ENCODE measurements around the gene ZNF2. TPM values are rescaled to one million over a fixed set of nuclear protein-coding genes. Genes with fewer than 3 reads are reported as not detected.

Gene ZNF2
- total RNA-seq, 1 donor from 2014 or later = 5.3 TPM

DNA sequence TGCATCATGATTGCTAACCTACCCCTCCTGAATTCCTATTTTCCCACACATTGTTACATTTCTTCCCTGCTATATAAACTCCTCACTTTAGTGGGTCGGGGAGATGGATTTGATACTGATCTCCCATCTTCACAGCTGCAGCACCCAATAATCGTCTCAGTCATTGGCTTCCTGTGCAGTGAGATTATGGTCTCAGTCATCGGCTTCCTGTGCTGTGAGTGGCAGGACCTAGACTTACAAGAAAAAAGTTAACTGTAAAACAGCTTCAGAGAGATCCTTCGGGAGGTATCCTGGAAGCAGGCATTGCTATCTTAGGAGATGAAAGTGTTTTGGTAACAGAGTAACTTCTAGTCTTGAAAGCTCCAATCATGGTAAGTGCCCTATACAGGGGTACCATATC, 38.3 kb downstream of the ZNF2 start:
- peaks cover 16% of the 10 kb centered on the region for H3K4me1 Mint-ChIP-seq
- ATAC-seq (ENCODE audit: low read depth) = no peak
- CTCF ChIA-PET = no interaction called here

DNA sequence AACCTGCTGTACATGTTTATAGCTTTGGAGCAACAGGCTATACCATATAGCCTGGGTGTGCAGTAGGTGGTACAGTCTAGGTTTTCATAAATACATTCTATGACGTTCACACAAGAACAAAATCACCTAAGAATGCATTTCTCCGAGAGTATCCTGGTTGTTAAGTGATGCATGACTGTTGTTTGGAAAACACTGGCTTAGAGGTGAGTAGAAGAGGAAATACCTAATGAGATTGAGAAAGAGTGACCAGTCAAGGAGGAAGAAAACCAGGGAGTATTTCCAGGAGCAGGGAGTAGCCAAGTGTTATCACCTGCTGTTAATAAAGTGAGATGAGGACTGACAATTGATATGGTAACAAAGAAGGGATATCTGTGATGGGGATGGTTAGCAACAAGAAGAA, 38.8 kb downstream of the ZNF2 start:
- no peaks in the 10 kb centered on the region for H3K27me3 Mint-ChIP-seq
- no peak for TF ChIP-seq CTCF (IDR thresholded peaks at IDR 0.05)
- CTCF ChIA-PET = no interaction called here
- no peak for ATAC-seq (ENCODE audit: low read depth)
- H3K4me1 Mint-ChIP-seq = peaks cover 16% of the 10 kb centered on the region
- no peak overlapping the region for H3K27ac Mint-ChIP-seq
- no peak overlapping the region for H3K4me3 Mint-ChIP-seq
- intact Hi-C loops (cut with micrococcal nuclease) = no loop called here
- no peak for DNase-seq
- POLR2A ChIA-PET = no interaction called here
- H3K9me3 Mint-ChIP-seq = peaks cover 2% of the 10 kb centered on the region
- peaks cover 7% of the 10 kb centered on the region for H3K36me3 Mint-ChIP-seq (ENCODE audit: low read depth)

More for the DNA sequence above, 38.3 kb downstream of the ZNF2 start:
- no peak overlapping the region for H3K4me3 Mint-ChIP-seq
- intact Hi-C loops (cut with micrococcal nuclease) = no loop called here
- H3K9me3 Mint-ChIP-seq = peaks cover 2% of the 10 kb centered on the region
- TF ChIP-seq CTCF (IDR thresholded peaks at IDR 0.05) = no peak
- no peaks in the 10 kb centered on the region for H3K27me3 Mint-ChIP-seq
- POLR2A ChIA-PET = no interaction called here
- H3K27ac Mint-ChIP-seq = no peak overlapping the region
- no peak for DNase-seq
- H3K36me3 Mint-ChIP-seq (ENCODE audit: low read depth) = peaks cover 3% of the 10 kb centered on the region

DNA sequence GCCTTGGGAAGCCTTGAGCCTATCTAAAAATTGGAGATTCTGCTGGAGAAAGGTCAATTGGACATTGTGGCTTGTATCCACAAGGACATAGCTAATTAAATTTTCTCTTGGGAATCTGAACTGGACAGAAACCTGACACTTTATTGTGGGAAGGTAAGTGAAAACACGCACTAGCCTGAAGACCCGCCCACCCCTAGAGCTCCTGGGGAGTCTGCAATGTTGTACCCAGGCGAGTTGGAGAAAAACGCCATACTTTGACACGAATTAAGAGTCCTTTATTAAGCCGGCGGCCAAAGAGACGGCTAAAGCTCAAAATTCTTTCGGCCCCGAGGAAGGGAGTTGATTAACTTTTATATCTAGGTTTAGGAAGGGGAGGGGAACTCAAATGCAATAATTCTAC, 40.5 kb downstream of the ZNF2 start:
- no peak for DNase-seq
- H3K4me1 Mint-ChIP-seq = peaks cover 16% of the 10 kb centered on the region
- ATAC-seq (ENCODE audit: low read depth) = no peak
- H3K4me3 Mint-ChIP-seq = peak overlapping the region; percentile 94
- peaks cover 8% of the 10 kb centered on the region for H3K9me3 Mint-ChIP-seq
- peaks cover 20% of the 10 kb centered on the region for H3K36me3 Mint-ChIP-seq (ENCODE audit: low read depth)
- ChIA-PET CTCF (no interaction called here), POLR2A (no interaction called here)
- peak overlapping the region; percentile 35 for H3K27ac Mint-ChIP-seq
- TF ChIP-seq CTCF (IDR thresholded peaks at IDR 0.05) = no peak
- intact Hi-C loops (cut with micrococcal nuclease) = loop anchor here (5.0 kb wide), 1 partner anchor 196 kb away; the partner anchor contains the start of gene FAHD2A
- no peaks in the 10 kb centered on the region for H3K27me3 Mint-ChIP-seq

- no peak for TF ChIP-seq CTCF (IDR thresholded peaks at IDR 0.05)
- DNase-seq (peak; percentile 81), ATAC-seq (ENCODE audit: low read depth) (peak; percentile 97)
- peak within 1 kb of the TSS; percentile 94 for H3K4me3 Mint-ChIP-seq
- POLR2A ChIA-PET = interaction anchor here (1.0 kb wide), 1 partner anchor 42 kb away, joined by 6 read pairs; the partner anchor contains the start of gene ZNF2
- no peaks in the 10 kb centered on the region for H3K27me3 Mint-ChIP-seq
- intact Hi-C loops (cut with micrococcal nuclease) = loop anchor here (1.0 to 5.0 kb wide), 5 partner anchors 14 to 195 kb away; partner anchors contain the start of genes FAHD2A, MRPS5 and ZNF2
- peak within 1 kb of the TSS; percentile 79 for H3K27ac Mint-ChIP-seq
- CTCF ChIA-PET = no interaction called here
- peaks cover 32% of the 10 kb centered on the region for H3K36me3 Mint-ChIP-seq (ENCODE audit: low read depth)
- H3K4me1 Mint-ChIP-seq = peaks cover 16% of the 10 kb centered on the region
- H3K9me3 Mint-ChIP-seq = peaks cover 8% of the 10 kb centered on the region
Observed at GRCh38 chr2:95207111-95207961, 41.7 kb downstream of the ZNF2 start, which contains the start of gene ZNF892. Gene ZNF892 (plus strand): TSS chr2:95207521. CDS start chr2:95207816, 295 bp downstream.

DNA sequence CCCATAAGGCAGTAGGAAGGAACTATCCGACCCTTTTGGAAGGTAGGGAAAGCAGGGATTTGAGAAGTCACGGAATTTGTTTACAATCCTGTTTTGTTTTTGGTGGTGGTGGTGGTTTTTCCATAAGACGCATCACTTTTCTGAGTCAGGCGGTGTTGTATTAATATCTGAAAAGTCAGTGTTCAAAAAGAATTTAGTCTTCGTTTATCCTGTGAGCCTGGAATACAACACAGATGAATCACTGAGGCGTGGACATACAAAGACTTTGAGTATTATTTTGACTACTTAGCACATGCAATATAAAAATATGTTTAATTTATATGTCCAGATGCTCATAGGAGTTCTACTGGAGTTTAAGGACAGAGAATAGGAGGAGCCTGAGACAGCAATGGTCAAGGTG, 42.5 kb downstream of the ZNF2 start:
- TF ChIP-seq CTCF (IDR thresholded peaks at IDR 0.05) = no peak
- POLR2A ChIA-PET = no interaction called here

More for the DNA sequence above, 42.5 kb downstream of the ZNF2 start:
- Mint-ChIP-seq H3K4me1 (peaks cover 16% of the 10 kb centered on the region), H3K36me3 (ENCODE audit: low read depth) (peaks cover 40% of the 10 kb centered on the region), H3K4me3 (peak overlapping the region; percentile 94), H3K27ac (peak overlapping the region; percentile 50), H3K9me3 (peaks cover 13% of the 10 kb centered on the region), H3K27me3 (no peaks in the 10 kb centered on the region)
- DNase-seq (no peak), ATAC-seq (ENCODE audit: low read depth) (no peak)
- intact Hi-C loops (cut with micrococcal nuclease) = loop anchor here (5.0 kb wide), 1 partner anchor 194 kb away; the partner anchor contains the start of gene FAHD2A
- CTCF ChIA-PET = no interaction called here
